HG02943 (cell line): Measurements from ENCODE around the gene ALOX12B.

Source experiments
- ATAC-seq: cut with Tn5 transposase; IDR thresholded peaks from one replicate; pipeline ENCODE4 v1.9.1; 2021; ENCODE audit warnings: mild to moderate bottlenecking, low read depth, moderate library complexity; ENCODE audit not compliant: unreplicated experiment

ALOX12B gene

GRCh38 chr17:8087075-8087951 is at the start of gene ALOX12B:
ALOX12B (minus strand) TSS chr17:8087716; CDS start chr17:8087442, 274 bp downstream.
- ATAC-seq, result no peak

DNA sequence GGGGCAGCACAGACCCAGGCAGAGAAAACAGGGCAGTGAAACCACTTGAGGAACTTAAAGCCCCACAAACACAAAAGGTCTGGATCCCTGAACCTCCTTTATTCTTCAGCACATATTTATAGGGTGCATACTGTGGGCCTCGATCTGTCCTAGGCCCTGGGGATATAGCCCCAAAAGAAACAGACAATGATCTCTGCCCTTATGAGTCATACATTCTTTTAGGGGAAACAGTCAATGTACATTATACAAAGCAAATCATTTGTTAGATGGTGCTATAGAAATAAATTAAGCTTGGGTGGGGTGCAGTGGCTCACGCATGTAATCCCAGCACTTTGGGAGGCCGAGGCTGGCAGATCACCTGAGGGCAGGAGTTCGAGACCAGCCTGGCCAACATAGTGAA is 46.4 kb upstream of the ALOX12B start:
- ATAC-seq, result no peak

- no peak for ATAC-seq
Observed at GRCh38 chr17:8133399-8133798, 45.9 kb upstream of the ALOX12B start.

DNA sequence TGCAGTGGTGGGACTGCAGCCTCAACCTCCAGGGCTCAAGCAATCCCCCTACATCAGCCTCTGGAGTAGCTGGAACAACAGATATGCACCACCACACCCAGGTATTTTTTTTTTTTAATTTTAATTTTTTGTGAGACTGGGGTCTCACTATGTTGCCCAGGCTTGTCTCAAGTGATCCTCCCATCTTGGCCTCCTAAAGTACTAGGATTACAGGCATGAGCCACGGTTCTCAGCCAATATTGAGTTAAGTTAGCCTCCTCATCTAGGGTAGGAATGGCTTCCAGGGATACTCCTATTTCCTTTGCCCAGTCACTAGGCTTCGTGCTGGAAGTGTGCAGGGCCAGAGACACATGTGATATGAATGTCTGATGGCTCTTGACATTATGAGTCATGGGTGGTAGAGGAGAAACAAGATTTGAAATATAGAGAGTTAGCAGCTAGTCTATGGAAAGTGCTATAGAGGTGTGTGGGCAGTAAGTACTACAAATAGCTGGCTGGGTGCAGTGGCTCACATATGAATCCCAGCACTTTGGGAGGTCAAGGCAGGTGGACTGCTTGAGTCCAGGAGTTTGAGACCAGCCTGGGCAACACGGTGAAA is 44.4 kb upstream of the ALOX12B start:
- ATAC-seq, result no peak

DNA sequence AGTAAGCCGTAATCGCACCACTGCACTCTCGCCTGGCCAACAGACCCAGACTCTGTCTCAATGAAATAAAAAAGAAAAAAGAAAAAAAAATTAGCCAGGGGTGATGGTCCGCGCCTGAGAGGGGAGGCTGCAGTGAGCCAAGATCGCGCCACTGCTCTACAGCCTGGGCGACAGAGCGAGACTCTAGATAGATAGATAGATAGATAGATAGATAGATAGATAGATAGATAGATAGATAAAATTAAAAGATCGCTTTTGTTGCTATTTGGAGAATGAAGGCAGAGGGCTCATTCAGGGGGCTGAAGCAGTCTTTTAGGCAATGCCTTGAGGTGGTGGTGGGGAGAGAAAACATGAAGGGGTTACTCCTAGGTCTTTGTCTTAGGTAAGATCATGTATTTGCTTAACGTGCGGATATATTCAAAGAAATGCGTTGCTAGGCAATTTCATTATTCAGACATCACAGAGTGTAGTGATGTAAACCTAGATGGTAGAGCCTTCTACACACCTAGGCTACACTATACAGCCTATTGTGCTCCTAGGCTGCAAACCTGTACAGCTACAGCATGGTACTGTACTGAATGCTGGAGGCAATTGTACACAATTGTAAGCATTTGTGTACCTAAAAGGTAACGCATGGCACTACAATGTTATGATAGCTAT is 40.7 kb upstream of the ALOX12B start:
- ATAC-seq, result no peak

- ATAC-seq, result no peak
Observed at GRCh38 chr17:8126491-8127066, 39.1 kb upstream of the ALOX12B start.

DNA sequence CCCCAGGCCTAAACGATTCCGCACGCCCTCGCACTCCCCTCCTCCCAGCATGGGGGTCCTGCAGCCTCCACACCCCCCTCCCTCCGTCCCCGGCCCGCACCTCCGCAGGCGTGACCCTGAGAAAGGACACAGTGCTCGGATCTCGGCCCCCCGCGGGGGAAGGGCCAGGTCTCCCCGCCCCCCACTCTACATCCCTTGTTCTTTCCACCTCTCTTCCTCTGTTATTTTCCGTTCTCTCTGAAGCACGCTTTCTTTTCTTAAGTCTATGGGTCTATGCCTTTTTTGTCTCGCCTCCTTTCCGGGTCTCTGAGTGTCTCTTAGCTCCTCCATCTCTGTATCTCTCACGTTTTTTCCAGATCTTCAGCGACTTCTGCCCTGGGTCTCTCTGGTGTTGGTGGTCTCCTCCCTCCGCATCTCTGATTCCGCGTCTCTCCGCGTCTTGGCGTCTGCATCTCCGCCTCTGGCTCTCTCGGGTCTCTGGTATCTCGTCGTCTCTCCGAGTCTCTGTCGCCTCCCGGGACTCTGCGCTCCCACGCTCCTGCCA is 38.5 kb upstream of the ALOX12B start:
- no peak for ATAC-seq

DNA sequence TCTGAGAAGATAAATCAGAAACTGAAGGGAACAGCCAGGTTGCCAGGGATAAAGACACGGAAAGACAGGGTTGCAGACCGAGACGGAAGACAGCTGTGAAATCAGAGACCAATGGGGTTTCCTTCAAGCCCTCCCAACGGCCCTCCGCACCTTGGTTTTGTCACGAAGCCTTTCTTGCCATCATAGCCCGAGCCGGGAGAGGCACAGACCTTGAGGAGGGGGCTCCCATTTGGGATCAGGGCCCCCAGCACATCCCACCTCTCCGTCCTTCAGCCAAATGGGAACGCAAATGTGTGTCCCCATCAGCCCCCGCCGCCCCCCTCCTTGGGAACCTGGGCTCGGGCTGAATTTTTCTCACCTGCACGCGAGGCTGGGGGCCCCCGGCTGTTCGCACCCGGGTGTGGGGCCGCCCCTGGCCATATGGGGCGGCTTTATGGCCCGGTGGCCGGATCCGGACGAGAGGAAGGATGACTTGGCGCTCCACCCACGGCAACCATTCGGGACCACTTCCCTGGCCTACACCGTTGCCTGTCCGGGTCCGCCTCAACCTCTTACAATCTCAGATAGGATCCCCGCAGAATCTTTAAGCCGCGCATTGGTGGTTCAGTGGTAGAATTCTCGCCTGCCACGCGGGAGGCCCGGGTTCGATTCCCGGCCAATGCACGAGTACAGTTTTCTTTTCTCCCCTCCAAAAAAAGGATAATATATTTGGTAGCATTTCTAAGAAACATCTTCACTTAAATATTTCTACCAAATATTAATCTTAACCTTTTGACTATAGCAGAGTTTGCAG is 37.8 kb upstream of the ALOX12B start:
- ATAC-seq, result no peak

- no peak for ATAC-seq
Observed at GRCh38 chr17:8124350-8125153, 37.0 kb upstream of the ALOX12B start.

- ATAC-seq, result no peak
Observed at GRCh38 chr17:8123695-8124349, 36.3 kb upstream of the ALOX12B start, which contains the start of gene HES7. HES7 (minus strand) TSS chr17:8124106; CDS start chr17:8124084, 22 bp downstream.

- ATAC-seq, result no peak
Observed at GRCh38 chr17:8122924-8123694, 35.6 kb upstream of the ALOX12B start.

- ATAC-seq, result no peak
Observed at GRCh38 chr17:8122422-8122923, 35.0 kb upstream of the ALOX12B start.

GRCh38 chr17:8121681-8122421 is 34.3 kb upstream of the ALOX12B start:
- ATAC-seq, result no peak

DNA sequence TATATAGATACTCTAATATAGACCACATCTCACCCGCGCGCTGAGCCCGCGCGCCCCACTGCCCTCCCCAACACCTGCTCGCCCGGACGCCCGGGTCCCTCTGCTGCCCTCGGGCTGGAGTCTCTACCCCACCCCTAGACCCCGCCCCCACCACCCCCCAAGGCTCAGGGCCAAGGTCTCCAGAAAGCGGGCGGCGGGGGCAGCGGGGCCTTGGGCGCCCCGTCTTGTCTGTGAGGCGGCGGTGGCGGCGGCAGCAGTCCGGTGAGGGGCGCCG is 33.8 kb upstream of the ALOX12B start:
- no peak for ATAC-seq

DNA sequence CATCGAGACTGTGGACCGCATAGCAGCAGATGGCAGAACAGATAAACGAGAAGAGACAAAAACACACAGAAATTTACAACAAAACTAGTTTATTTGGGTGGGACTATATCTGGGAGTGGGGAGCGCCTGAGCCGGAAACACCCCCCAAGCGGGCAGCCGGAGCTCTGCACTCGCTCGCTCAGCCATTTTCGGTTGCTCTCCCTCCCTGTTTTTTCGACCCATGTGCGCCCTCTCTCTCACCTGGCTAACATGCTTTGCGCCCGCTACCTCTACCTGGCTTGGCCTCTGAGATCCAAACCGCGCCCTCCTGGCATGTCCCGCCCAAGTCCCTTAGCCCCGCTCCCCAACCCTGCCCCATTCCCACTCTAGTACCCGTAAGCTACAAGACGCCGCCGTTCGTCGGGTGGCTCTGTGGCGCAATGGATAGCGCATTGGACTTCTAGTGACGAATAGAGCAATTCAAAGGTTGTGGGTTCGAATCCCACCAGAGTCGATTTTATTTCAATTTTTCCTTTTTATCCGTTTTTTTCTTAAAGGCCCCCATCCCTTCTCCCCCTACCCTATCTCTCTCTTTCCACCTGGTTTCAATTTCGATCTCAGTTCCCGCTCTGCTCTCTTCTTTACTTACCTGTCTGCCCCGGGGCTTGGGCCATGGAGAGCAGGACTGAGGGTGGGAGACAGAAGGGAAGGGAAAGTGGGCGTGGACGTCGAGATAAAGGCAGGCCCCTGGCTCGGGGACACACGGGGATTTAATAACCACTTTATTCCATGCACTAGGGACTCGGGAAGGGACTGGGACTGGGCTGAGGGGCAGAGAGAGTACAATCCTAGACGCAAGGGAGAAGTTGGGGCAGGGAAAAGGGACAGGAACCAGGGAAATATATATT is 33.2 kb upstream of the ALOX12B start:
- ATAC-seq, result no peak
